ENCODE data around the gene FOXL1.

- TF ChIP-seq POLR2A (IDR thresholded peaks at IDR 0.05; ENCODE audit: low read depth) = no peak
- TF ChIP-seq, protein P1, sequence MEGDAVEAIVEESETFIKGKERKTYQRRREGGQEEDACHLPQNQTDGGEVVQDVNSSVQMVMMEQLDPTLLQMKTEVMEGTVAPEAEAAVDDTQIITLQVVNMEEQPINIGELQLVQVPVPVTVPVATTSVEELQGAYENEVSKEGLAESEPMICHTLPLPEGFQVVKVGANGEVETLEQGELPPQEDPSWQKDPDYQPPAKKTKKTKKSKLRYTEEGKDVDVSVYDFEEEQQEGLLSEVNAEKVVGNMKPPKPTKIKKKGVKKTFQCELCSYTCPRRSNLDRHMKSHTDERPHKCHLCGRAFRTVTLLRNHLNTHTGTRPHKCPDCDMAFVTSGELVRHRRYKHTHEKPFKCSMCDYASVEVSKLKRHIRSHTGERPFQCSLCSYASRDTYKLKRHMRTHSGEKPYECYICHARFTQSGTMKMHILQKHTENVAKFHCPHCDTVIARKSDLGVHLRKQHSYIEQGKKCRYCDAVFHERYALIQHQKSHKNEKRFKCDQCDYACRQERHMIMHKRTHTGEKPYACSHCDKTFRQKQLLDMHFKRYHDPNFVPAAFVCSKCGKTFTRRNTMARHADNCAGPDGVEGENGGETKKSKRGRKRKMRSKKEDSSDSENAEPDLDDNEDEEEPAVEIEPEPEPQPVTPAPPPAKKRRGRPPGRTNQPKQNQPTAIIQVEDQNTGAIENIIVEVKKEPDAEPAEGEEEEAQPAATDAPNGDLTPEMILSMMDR (IDR thresholded peaks at IDR 0.05) = no peak
Measured at GRCh38 chr16:86557587-86557986, 20.8 kb upstream of the FOXL1 start.

Data from esophagus muscularis mucosa (tissue), 3 donors.